HUES48 (cell line): ENCODE measurements around the gene RLN3.
A peak's percentile ranks its signal among the peaks of the same experiment; 100 is the strongest.
"Not testable (repeated sequence)": the region's sequence is repeated elsewhere in the genome, so short reads cannot be mapped to it uniquely, and the experiment has no call there.

Experiments used
- H3K27ac ChIP-seq: one replicate; pipeline ENCODE4 v1.7.0; 2013; ENCODE audit warnings: low read depth, low read length, inconsistent platforms
- H3K27me3 ChIP-seq: 2 replicates; pipeline ENCODE4 v1.6.1; 2013; ENCODE audit warnings: mild to moderate bottlenecking, low read length; ENCODE audit not compliant: control insufficient read depth, insufficient read depth
- H3K36me3 ChIP-seq: 2 replicates; pipeline ENCODE4 v1.6.1; 2013; ENCODE audit warnings: low read length; ENCODE audit not compliant: control insufficient read depth, insufficient read depth
- H3K4me1 ChIP-seq: 2 replicates; pipeline ENCODE4 v1.6.1; 2013; ENCODE audit warnings: mild to moderate bottlenecking, low read length; ENCODE audit not compliant: control insufficient read depth, insufficient read depth
- H3K4me3 ChIP-seq: 2 replicates; pipeline ENCODE4 v1.5.1; 2013; ENCODE audit warnings: mild to moderate bottlenecking, low read depth, low read length
- H3K9ac ChIP-seq: 2 replicates; pipeline ENCODE4 v1.6.1; 2013; ENCODE audit warnings: mild to moderate bottlenecking, low read depth, low read length, moderate library complexity
- H3K9me3 ChIP-seq: 2 replicates; pipeline ENCODE4 v1.6.1; 2013; ENCODE audit warnings: low read length; ENCODE audit not compliant: control insufficient read depth, insufficient read depth

The RLN3 gene

DNA sequence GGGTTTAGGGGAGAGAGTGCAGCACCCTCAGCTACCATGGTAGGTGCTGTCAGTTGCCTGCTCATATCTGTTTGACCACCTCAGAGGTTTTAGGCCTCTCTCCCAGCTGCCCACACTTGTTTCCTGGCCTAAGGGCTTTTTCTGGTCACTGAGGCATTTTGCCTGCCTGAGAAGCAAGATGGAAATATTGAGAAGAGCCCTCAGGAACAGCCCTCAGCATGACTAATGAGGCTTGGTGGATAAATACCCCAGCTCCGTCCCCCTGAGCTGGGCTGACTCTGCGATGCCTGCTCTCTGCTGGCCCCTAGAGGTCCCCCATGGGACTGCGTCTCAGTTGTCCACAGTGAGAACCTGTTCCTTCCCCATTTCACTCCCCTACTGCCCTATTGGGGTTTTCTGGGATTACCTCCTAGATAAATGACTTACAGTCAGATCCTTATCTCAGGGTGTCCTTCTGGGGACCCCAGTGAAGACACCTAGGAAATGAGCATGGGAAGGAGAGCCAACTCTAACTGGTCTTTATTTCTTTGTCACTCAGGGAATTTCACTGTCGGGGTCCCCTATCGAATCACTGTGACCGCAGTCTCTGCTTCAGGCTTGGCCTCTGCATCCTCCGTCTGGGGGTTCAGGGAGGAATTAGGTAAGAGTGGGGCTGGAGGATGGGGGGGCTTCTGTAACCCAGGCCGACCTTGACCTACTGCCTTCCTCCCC is 20.6 kb downstream of the RLN3 start:
- peaks cover 4% of the 10 kb centered on the region; the same call in 1 of the 2 replicates for H3K36me3 ChIP-seq
- H3K27ac ChIP-seq, result no peak overlapping the region

DNA sequence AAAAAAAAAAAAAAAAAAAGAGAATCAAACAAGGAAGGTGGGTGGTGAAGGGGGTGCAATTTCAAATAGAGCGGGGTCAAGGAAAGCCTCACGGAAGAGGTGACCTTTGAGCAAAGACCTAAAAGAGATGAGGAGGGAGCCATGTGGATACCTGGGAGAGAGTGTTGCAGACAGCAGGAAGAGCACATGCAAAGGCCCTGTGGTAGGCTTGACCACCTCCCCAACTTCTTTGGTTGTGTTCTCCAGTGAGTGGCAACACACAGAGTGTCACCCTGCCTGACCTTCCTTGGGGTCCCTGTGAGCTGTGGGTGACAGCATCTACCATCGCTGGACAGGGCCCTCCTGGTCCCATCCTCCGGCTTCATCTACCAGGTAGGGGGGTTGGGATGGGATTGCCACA is 22.6 kb downstream of the RLN3 start:
- Histone ChIP-seq H3K9me3 (no peaks in the 10 kb centered on the region), H3K4me3 (no peak overlapping the region), H3K27ac (no peak overlapping the region), H3K36me3 (peaks cover 4% of the 10 kb centered on the region; the same call in 1 of the 2 replicates), H3K27me3 (no peaks in the 10 kb centered on the region), H3K4me1 (no peaks in the 10 kb centered on the region), H3K9ac (no peak overlapping the region)

More for the DNA sequence above, 20.6 kb downstream of the RLN3 start:
- H3K4me1 ChIP-seq, result no peaks in the 10 kb centered on the region
- H3K9ac ChIP-seq, result no peak overlapping the region
- H3K4me3 ChIP-seq, result no peak overlapping the region
- no peaks in the 10 kb centered on the region for H3K27me3 ChIP-seq
- H3K9me3 ChIP-seq, result no peaks in the 10 kb centered on the region

DNA sequence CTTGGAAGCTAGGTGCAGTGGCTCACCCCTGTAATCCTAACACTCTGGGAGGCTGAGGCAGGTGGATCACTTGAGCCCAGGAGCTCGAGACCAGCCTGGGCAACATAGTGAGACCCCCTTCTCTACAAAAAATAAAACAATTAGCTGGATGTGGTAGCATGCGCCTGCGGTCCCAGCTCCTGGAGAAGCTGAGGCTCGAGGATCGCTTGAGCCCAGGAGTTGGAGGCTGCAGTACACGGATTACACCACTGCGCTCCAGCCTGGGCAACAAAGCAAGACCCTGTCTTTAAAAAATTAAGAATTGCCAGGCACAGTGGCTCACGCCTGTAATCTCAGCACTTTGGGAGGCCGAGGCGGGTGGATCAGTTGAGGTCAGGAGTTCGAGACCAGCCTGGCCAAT is 23.0 kb downstream of the RLN3 start:
- H3K4me1 ChIP-seq, H3K4me3 ChIP-seq, H3K27ac ChIP-seq, H3K27me3 ChIP-seq, H3K9ac ChIP-seq, H3K9me3 ChIP-seq, H3K36me3 ChIP-seq: not testable (repeated sequence)

DNA sequence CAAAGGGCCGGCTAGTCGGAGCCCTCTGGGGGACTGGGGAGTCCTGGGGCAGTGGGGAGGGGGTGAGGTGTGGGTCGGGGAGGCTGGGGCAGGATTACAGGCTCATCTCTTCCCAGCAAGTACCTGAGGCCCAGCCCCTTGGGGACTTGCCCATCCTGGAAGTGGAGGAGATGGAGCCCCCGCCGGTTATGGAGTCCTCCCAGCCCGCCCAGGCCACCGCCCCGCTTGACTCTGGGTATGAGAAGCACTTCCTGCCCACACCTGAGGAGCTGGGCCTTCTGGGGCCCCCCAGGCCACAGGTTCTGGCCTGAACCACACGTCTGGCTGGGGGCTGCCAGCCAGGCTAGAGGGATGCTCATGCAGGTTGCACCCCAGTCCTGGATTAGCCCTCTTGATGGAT is 24.0 kb downstream of the RLN3 start:
- Histone ChIP-seq H3K36me3 (peaks cover 4% of the 10 kb centered on the region; the same call in 1 of the 2 replicates), H3K27ac (no peak overlapping the region), H3K4me3 (no peak overlapping the region), H3K27me3 (no peaks in the 10 kb centered on the region), H3K4me1 (no peaks in the 10 kb centered on the region), H3K9me3 (no peaks in the 10 kb centered on the region), H3K9ac (no peak overlapping the region)

DNA sequence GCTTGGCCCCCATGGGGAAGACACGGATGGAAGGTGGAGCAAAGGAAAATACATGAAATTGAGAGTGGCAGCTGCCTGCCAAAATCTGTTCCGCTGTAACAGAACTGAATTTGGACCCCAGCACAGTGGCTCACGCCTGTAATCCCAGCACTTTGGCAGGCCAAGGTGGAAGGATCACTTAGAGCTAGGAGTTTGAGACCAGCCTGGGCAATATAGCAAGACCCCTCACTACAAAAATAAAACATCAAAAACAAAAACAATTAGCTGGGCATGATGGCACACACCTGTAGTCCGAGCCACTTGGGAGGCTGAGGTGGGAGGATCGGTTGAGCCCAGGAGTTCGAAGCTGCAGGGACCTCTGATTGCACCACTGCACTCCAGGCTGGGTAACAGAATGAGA is 24.5 kb downstream of the RLN3 start:
- Histone ChIP-seq H3K27me3 (no peaks in the 10 kb centered on the region), H3K9me3 (no peaks in the 10 kb centered on the region), H3K9ac (no peak overlapping the region), H3K4me3 (no peak overlapping the region), H3K4me1 (no peaks in the 10 kb centered on the region), H3K36me3 (peaks cover 4% of the 10 kb centered on the region; the same call in 1 of the 2 replicates), H3K27ac (no peak overlapping the region)

DNA sequence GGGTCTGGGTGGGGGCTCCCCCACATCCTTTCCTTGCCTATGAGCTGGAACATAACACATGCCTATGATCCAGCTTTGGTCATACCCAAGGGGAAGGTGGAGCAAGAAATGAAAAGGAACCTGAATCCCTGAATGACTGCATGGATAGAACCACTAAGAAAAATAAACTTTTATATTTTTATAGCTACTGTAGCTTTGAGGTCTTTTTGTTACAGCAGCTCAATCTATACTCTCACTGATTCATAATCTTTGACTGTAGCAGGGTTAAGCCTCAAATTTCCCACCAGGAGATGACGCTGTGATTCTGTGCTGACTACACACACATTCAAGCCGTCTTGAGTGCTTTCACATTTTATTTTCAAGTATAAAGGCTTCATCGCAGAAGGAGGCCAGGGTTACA is 25.1 kb downstream of the RLN3 start:
- H3K9me3 ChIP-seq, result no peaks in the 10 kb centered on the region
- H3K4me3 ChIP-seq, result no peak overlapping the region
- H3K9ac ChIP-seq, result no peak overlapping the region
- peaks cover 1% of the 10 kb centered on the region for H3K27me3 ChIP-seq
- no peak overlapping the region for H3K27ac ChIP-seq
- H3K4me1 ChIP-seq, result no peaks in the 10 kb centered on the region
- H3K36me3 ChIP-seq, result peaks cover 4% of the 10 kb centered on the region; the same call in 1 of the 2 replicates

DNA sequence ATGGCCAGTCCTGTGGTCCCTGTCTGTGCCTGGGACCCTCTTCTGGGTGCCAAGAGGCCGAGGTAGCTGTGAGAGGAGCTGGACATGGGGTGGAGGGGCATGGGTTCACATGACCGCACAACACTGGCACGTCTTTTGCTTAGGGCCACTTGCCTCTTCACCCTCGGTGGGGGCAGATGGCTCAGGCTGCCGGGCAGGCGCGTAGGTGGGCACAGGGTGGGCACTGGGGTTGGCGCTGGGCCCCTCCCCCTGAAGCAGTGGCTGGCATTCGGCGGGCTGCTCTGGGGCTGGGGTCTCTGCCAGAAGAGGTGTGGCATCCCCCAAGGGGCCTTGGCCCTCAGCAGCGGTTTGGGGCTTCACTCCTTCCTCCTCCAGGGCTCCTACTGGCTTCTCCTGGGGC is 25.6 kb downstream of the RLN3 start:
- peaks cover 6% of the 10 kb centered on the region for H3K27me3 ChIP-seq
- H3K4me1 ChIP-seq, result no peaks in the 10 kb centered on the region

DNA sequence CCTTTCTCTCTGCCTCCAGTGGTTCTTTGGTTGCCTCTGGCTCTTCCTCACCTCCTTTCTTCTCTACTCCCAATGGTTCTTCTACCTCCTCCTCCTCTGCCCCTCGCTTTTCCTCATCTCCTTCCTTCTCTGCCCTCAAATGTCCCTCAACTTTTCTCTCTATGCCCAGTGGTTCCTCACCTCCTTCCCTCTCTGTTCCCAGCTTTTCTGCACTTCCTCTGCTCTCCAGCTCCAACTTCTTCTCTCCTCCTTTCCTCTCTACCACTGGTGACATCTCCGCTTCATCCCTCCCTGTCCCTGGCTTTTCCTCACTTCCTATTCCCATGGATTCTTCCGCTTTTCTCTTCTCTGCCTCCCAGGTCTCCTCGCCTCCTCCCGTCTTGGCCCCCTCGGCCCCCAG is 26.2 kb downstream of the RLN3 start:
- H3K27me3 ChIP-seq, result peaks cover 12% of the 10 kb centered on the region
- no peak overlapping the region for H3K27ac ChIP-seq
- no peak overlapping the region for H3K9ac ChIP-seq

More for the DNA sequence above, 25.6 kb downstream of the RLN3 start:
- Histone ChIP-seq H3K36me3 (peaks cover 4% of the 10 kb centered on the region; the same call in 1 of the 2 replicates), H3K9me3 (no peaks in the 10 kb centered on the region), H3K9ac (no peak overlapping the region), H3K27ac (no peak overlapping the region), H3K4me3 (no peak overlapping the region)

DNA sequence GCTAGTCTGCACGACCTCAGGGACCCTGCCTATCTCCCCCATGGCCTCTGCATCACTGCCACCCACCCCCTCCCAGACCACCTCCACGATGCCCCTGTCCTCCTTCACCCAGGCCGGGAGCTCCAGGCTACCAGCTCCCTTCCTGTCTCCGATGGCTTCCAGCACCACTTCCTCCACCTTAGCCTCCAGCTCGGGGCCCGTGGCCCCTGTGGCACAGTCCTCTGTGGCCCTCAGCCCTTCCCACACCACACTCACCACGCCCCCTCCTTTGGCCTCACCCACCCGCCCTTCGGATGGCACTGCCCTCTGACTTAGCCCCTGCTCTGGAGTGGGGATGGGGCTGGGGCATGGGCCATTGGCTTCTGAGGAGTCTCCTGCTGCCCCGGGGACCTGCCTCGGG is 26.8 kb downstream of the RLN3 start:
- peaks cover 4% of the 10 kb centered on the region; the same call in 1 of the 2 replicates for H3K36me3 ChIP-seq
- no peaks in the 10 kb centered on the region for H3K4me1 ChIP-seq
- peaks cover 18% of the 10 kb centered on the region for H3K27me3 ChIP-seq
- H3K27ac ChIP-seq, result no peak overlapping the region
- no peak overlapping the region for H3K9ac ChIP-seq
- no peak overlapping the region for H3K4me3 ChIP-seq
- H3K9me3 ChIP-seq, result no peaks in the 10 kb centered on the region

More for the DNA sequence above, 26.2 kb downstream of the RLN3 start:
- H3K4me3 ChIP-seq, result no peak overlapping the region
- H3K36me3 ChIP-seq, result peaks cover 4% of the 10 kb centered on the region; the same call in 1 of the 2 replicates
- no peaks in the 10 kb centered on the region for H3K4me1 ChIP-seq
- H3K9me3 ChIP-seq, result no peaks in the 10 kb centered on the region

DNA sequence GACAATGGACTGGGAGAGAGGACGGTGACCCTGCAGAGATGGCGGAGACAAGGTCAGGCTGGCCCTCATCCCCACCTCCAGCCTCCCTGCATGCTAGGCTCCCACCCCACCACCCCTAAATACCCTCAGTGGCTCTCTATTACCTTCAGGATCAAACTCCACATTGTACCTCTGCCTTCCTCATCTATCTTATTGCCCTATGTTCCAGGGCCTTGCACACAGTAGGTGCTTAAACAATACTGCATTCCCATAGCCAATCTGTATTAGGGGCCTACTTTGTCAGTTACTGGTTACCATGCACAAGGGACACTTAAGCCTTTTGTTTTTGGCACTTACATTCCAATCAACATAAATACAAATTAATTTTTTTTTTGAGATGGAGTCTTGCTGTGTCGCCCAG is 27.4 kb downstream of the RLN3 start:
- peaks cover 4% of the 10 kb centered on the region; the same call in 1 of the 2 replicates for H3K36me3 ChIP-seq
- no peak overlapping the region for H3K27ac ChIP-seq
- H3K9me3 ChIP-seq, result no peaks in the 10 kb centered on the region
- no peaks in the 10 kb centered on the region for H3K4me1 ChIP-seq
- no peak overlapping the region for H3K9ac ChIP-seq
- H3K4me3 ChIP-seq, result no peak overlapping the region
- peaks cover 22% of the 10 kb centered on the region for H3K27me3 ChIP-seq

DNA sequence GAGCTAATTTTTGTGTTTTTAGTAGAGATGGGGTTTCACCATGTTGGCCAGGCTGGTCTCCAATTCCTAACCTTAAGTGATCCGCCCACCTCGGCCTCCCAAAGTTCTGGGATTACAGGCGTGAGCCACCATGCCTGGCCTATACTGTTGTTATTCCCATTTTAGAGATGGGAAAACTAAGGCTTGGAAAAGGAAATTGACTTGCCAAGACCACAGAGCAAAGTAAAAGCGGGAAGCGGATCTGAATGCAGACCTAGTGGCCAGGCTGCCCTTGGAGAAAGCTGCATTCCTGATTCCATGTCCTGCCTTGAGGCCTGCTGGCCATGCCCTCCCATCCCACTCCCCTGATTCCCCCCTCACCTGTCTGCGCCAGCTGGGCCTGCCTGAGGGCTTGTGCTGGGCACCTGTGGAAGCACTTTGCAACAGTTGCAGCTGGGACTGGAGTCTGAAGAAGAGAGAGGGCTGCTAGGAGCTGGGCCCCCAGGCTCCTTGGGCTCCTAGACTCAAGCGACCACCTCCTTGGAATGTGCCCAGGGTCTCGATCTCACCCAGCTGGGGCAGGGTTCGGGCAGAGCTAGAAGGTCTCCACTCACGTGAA is 28.2 kb downstream of the RLN3 start:
- H3K4me1 ChIP-seq, result no peaks in the 10 kb centered on the region
- no peaks in the 10 kb centered on the region for H3K9me3 ChIP-seq
- H3K4me3 ChIP-seq, result 0 out of 2 replicates have a peak overlapping the region, but pooled peaks have one; percentile 64
- H3K9ac ChIP-seq, result no peak overlapping the region
- H3K27ac ChIP-seq, result no peak overlapping the region
- peaks cover 22% of the 10 kb centered on the region for H3K27me3 ChIP-seq
- 0 out of 2 replicates have a peak, but pooled peaks cover 4% of the 10 kb centered on the region for H3K36me3 ChIP-seq
